Skeletal muscle tissue (tissue), 4 donors: ENCODE results near the gene FBXO27. TPM values are rescaled to one million over a fixed set of nuclear protein-coding genes. Genes with fewer than 3 reads are reported as not detected.
"Not testable (repeated sequence)": the region's sequence is repeated elsewhere in the genome, so short reads cannot be mapped to it uniquely, and the experiment has no call there.

Source experiments
- H3K27ac ChIP-seq: one replicate; pipeline ENCODE4 v1.7.0; 2013; ENCODE audit warnings: mild to moderate bottlenecking, low read depth, low read length, inconsistent platforms
- H3K27me3 ChIP-seq, 3 donors: one replicate each; pipeline ENCODE4 v1.7.0; 2013; ENCODE audit warnings: low read length in 3 of 3; ENCODE audit not compliant: control insufficient read depth in 3 of 3, insufficient read depth in 3 of 3
- H3K36me3 ChIP-seq, 3 donors: one replicate each; pipeline ENCODE4 v1.7.0; 2013; ENCODE audit warnings: low read length in 3 of 3; ENCODE audit not compliant: control insufficient read depth in 3 of 3, insufficient read depth in 3 of 3
- H3K4me1 ChIP-seq, 3 donors: one replicate each; pipeline ENCODE4 v1.7.0; 2013; ENCODE audit warnings: low read length in 3 of 3, mild to moderate bottlenecking in 3 of 3; ENCODE audit not compliant: control insufficient read depth in 3 of 3, insufficient read depth in 3 of 3
- H3K4me3 ChIP-seq, 3 donors: one replicate each; pipeline ENCODE4 v1.7.0; 2013; ENCODE audit warnings: low read length in 3 of 3
- H3K9ac ChIP-seq, 3 donors: one replicate each; pipeline ENCODE4 v1.7.0; 2013; ENCODE audit warnings: low read length in 3 of 3, mild to moderate bottlenecking in 3 of 3, moderate library complexity in 2 of 3, low read depth in 1 of 3
- H3K9me3 ChIP-seq, 3 donors: one replicate each; pipeline ENCODE4 v1.7.0; 2013; ENCODE audit warnings: low read length in 3 of 3; ENCODE audit not compliant: control insufficient read depth in 3 of 3
- total RNA-seq: library from RNA; depleted of rRNA; stranded (reverse); fragments of >200 nt; gene quantifications from one replicate; pipeline ENCODE4 v1.2.3, GENCODE V29; 2014
- donor health status: Osteomylitis.

Gene FBXO27
- total RNA-seq, 1 donor from 2014 or later = 1.0 TPM

- Histone ChIP-seq H3K9ac (no peak overlapping the region), H3K36me3 (no peaks in the 10 kb centered on the region), H3K4me3 (no peak overlapping the region), H3K4me1 (no peaks in the 10 kb centered on the region), H3K9me3 (peaks cover 2 to 3% (median 2%) of the 10 kb centered on the region in 3 donors), H3K27me3 (peaks cover 0 to 18% (median 15%) of the 10 kb centered on the region in 3 donors), H3K27ac (no peak overlapping the region)
Observed at GRCh38 chr19:38993271-38993670, 39.1 kb downstream of the FBXO27 start.

GRCh38 chr19:38990949-38991697 lies 41.2 kb downstream of the FBXO27 start:
- Histone ChIP-seq H3K27me3 (peaks cover 0 to 18% (median 15%) of the 10 kb centered on the region in 3 donors), H3K9ac (no peak overlapping the region), H3K4me3 (no peak overlapping the region), H3K36me3 (no peaks in the 10 kb centered on the region), H3K27ac (no peak overlapping the region), H3K4me1 (no peaks in the 10 kb centered on the region), H3K9me3 (peaks cover 2 to 3% (median 2%) of the 10 kb centered on the region in 3 donors)

- H3K27me3 ChIP-seq = peaks cover 3 to 16% (median 15%) of the 10 kb centered on the region in 3 donors
- H3K4me3 ChIP-seq, H3K4me1 ChIP-seq, H3K9me3 ChIP-seq, H3K27ac ChIP-seq, H3K9ac ChIP-seq, H3K36me3 ChIP-seq: not testable (repeated sequence)
Observed at GRCh38 chr19:38989614-38990013, 42.7 kb downstream of the FBXO27 start.

GRCh38 chr19:38989066-38989605 lies 43.2 kb downstream of the FBXO27 start:
- Histone ChIP-seq H3K9ac (no peak overlapping the region), H3K27ac (no peak overlapping the region), H3K4me1 (no peaks in the 10 kb centered on the region), H3K4me3 (no peak overlapping the region), H3K36me3 (no peaks in the 10 kb centered on the region), H3K9me3 (peaks cover 2 to 5% (median 3%) of the 10 kb centered on the region in 3 donors), H3K27me3 (peaks cover 3 to 16% (median 15%) of the 10 kb centered on the region in 3 donors)

GRCh38 chr19:38988627-38989026 lies 43.7 kb downstream of the FBXO27 start:
- not testable (repeated sequence) for H3K9ac ChIP-seq, H3K4me1 ChIP-seq, H3K27ac ChIP-seq, H3K9me3 ChIP-seq, H3K4me3 ChIP-seq, H3K36me3 ChIP-seq
- H3K27me3 ChIP-seq = peaks cover 3 to 16% (median 15%) of the 10 kb centered on the region in 3 donors

- H3K27me3 ChIP-seq = peaks cover 3 to 11% (median 9%) of the 10 kb centered on the region in 3 donors
- H3K4me1 ChIP-seq, H3K9ac ChIP-seq, H3K27ac ChIP-seq, H3K36me3 ChIP-seq, H3K9me3 ChIP-seq, H3K4me3 ChIP-seq: not testable (repeated sequence)
Observed at GRCh38 chr19:38987745-38988144, 44.6 kb downstream of the FBXO27 start.

GRCh38 chr19:38985262-38985661 lies 47.1 kb downstream of the FBXO27 start:
- no peaks in the 10 kb centered on the region for H3K4me1 ChIP-seq
- H3K27me3 ChIP-seq = peaks cover 0 to 3% (median 0%) of the 10 kb centered on the region in 3 donors
- no peak overlapping the region for H3K27ac ChIP-seq
- H3K4me3 ChIP-seq = no peak overlapping the region
- no peaks in the 10 kb centered on the region for H3K36me3 ChIP-seq
- H3K9me3 ChIP-seq = peaks cover 6 to 7% (median 7%) of the 10 kb centered on the region in 3 donors
- H3K9ac ChIP-seq = no peak overlapping the region

- Histone ChIP-seq H3K36me3 (no peaks in the 10 kb centered on the region), H3K9ac (no peak overlapping the region), H3K4me3 (peak overlapping the region in 1 of 3 donors; percentile 14), H3K4me1 (peaks cover 0 to 8% (median 6%) of the 10 kb centered on the region in 3 donors), H3K27me3 (peaks cover 7 to 13% (median 10%) of the 10 kb centered on the region in 3 donors), H3K27ac (no peak overlapping the region), H3K9me3 (peaks cover 6 to 7% (median 7%) of the 10 kb centered on the region in 3 donors)
Observed at GRCh38 chr19:38980583-38981374, 51.6 kb downstream of the FBXO27 start.

- peaks cover 0 to 12% (median 6%) of the 10 kb centered on the region in 3 donors for H3K4me1 ChIP-seq
- peaks cover 11 to 17% (median 13%) of the 10 kb centered on the region in 3 donors for H3K27me3 ChIP-seq
- H3K4me3 ChIP-seq = no peak overlapping the region
- H3K9ac ChIP-seq = no peak overlapping the region
- H3K36me3 ChIP-seq = no peaks in the 10 kb centered on the region
- peaks cover 5 to 7% (median 7%) of the 10 kb centered on the region in 3 donors for H3K9me3 ChIP-seq
- no peak overlapping the region for H3K27ac ChIP-seq
Observed at GRCh38 chr19:38979812-38980211, 52.5 kb downstream of the FBXO27 start.
